H1 (cell line): ENCODE measurements around the gene UBE2E1. TPM values are rescaled to one million over a fixed set of nuclear protein-coding genes. Genes with fewer than 3 reads are reported as not detected.

Experiments
- ATF2 ChIP-seq: IDR thresholded peaks from 2 replicates; pipeline ENCODE4 v1.6.1; 2012; ENCODE audit warnings: low read length, inconsistent platforms
- BRCA1 ChIP-seq: IDR thresholded peaks from 2 replicates; pipeline ENCODE4 v1.6.1; 2012; ENCODE audit warnings: low read depth, low read length, improper control_type of control experiment
- KDM1A ChIP-seq: fragments of 200-600, 300-600 bp; sonication (generic); IDR thresholded peaks from 2 replicates; pipeline ENCODE4 v1.7.1; 2016; ENCODE audit warnings: mild to moderate bottlenecking, low read length, borderline replicate concordance
- NRF1 ChIP-seq: IDR thresholded peaks from 2 replicates; pipeline ENCODE4 v1.6.1; 2011; ENCODE audit warnings: mild to moderate bottlenecking, low read depth, low read length, improper control_type of control experiment
- POLR2AphosphoS5 ChIP-seq: IDR thresholded peaks from 2 replicates; pipeline ENCODE4 v1.6.1; 2011; ENCODE audit warnings: low read depth, low read length
- RXRA ChIP-seq: IDR thresholded peaks from 2 replicates; pipeline ENCODE4 v1.6.1; 2011; ENCODE audit warnings: low read depth, mild to moderate bottlenecking, low read length, moderate library complexity; ENCODE audit not compliant: insufficient read depth
- SP4 ChIP-seq: IDR thresholded peaks from 2 replicates; pipeline ENCODE4 v1.6.1; 2012; ENCODE audit warnings: low read length, inconsistent platforms
- TBP ChIP-seq: IDR thresholded peaks from 2 replicates; pipeline ENCODE4 v1.6.1; 2011; ENCODE audit warnings: low read depth, low read length, improper control_type of control experiment
- polyA plus RNA-seq, 7 experiments: library from polyadenylated mRNA; depleted of rRNA in 3 of 7; stranded (reverse) in 5 of 7; unstranded in 2 of 7; fragments of >200 nt in 5 of 7; fragments of 200-250 nt in 2 of 7; gene quantifications; 1 replicate in 5 of 7; 2 replicates in 1 of 7; 4 replicates in 1 of 7; pipeline versions ENCODE4 v1.2.1 to v1.2.3, GENCODE V29; 2011 to 2013; ENCODE audit warnings: missing spikeins in 2 of 7, mixed read lengths in 2 of 7
- total RNA-seq: library from RNA; stranded (reverse); fragmentation: NEBNext Ultra II Directional; extraction: Animal tissue kit (Norgen Biotek cat#: 25700); gene quantifications from 2 replicates; pipeline ENCODE4 v1.2.1, GENCODE V29; 2021
- TF ChIP-seq, protein P1 (sequence below): fragments of 300-600 bp; sonication (generic); IDR thresholded peaks from 2 replicates; pipeline ENCODE4 v1.7.1; 2012; ENCODE audit warnings: low read length, moderate library complexity, mild to moderate bottlenecking, inconsistent platforms; ENCODE audit not compliant: insufficient replicate concordance
- TF ChIP-seq, protein P2 (sequence below): IDR thresholded peaks from 2 replicates; pipeline ENCODE4 v1.6.1; 2011; ENCODE audit warnings: low read length, improper control_type of control experiment

The UBE2E1 gene
- total and polyA plus RNA-seq, 2 of the 8 experiments (the other 6 are each of a cell fraction or from before 2014, with no cell fraction given): 109 to 141 TPM

GRCh38 chr3:23781871-23782270 lies 23.9 kb upstream of the UBE2E1 start (continued):
- TF ChIP-seq, protein P1, sequence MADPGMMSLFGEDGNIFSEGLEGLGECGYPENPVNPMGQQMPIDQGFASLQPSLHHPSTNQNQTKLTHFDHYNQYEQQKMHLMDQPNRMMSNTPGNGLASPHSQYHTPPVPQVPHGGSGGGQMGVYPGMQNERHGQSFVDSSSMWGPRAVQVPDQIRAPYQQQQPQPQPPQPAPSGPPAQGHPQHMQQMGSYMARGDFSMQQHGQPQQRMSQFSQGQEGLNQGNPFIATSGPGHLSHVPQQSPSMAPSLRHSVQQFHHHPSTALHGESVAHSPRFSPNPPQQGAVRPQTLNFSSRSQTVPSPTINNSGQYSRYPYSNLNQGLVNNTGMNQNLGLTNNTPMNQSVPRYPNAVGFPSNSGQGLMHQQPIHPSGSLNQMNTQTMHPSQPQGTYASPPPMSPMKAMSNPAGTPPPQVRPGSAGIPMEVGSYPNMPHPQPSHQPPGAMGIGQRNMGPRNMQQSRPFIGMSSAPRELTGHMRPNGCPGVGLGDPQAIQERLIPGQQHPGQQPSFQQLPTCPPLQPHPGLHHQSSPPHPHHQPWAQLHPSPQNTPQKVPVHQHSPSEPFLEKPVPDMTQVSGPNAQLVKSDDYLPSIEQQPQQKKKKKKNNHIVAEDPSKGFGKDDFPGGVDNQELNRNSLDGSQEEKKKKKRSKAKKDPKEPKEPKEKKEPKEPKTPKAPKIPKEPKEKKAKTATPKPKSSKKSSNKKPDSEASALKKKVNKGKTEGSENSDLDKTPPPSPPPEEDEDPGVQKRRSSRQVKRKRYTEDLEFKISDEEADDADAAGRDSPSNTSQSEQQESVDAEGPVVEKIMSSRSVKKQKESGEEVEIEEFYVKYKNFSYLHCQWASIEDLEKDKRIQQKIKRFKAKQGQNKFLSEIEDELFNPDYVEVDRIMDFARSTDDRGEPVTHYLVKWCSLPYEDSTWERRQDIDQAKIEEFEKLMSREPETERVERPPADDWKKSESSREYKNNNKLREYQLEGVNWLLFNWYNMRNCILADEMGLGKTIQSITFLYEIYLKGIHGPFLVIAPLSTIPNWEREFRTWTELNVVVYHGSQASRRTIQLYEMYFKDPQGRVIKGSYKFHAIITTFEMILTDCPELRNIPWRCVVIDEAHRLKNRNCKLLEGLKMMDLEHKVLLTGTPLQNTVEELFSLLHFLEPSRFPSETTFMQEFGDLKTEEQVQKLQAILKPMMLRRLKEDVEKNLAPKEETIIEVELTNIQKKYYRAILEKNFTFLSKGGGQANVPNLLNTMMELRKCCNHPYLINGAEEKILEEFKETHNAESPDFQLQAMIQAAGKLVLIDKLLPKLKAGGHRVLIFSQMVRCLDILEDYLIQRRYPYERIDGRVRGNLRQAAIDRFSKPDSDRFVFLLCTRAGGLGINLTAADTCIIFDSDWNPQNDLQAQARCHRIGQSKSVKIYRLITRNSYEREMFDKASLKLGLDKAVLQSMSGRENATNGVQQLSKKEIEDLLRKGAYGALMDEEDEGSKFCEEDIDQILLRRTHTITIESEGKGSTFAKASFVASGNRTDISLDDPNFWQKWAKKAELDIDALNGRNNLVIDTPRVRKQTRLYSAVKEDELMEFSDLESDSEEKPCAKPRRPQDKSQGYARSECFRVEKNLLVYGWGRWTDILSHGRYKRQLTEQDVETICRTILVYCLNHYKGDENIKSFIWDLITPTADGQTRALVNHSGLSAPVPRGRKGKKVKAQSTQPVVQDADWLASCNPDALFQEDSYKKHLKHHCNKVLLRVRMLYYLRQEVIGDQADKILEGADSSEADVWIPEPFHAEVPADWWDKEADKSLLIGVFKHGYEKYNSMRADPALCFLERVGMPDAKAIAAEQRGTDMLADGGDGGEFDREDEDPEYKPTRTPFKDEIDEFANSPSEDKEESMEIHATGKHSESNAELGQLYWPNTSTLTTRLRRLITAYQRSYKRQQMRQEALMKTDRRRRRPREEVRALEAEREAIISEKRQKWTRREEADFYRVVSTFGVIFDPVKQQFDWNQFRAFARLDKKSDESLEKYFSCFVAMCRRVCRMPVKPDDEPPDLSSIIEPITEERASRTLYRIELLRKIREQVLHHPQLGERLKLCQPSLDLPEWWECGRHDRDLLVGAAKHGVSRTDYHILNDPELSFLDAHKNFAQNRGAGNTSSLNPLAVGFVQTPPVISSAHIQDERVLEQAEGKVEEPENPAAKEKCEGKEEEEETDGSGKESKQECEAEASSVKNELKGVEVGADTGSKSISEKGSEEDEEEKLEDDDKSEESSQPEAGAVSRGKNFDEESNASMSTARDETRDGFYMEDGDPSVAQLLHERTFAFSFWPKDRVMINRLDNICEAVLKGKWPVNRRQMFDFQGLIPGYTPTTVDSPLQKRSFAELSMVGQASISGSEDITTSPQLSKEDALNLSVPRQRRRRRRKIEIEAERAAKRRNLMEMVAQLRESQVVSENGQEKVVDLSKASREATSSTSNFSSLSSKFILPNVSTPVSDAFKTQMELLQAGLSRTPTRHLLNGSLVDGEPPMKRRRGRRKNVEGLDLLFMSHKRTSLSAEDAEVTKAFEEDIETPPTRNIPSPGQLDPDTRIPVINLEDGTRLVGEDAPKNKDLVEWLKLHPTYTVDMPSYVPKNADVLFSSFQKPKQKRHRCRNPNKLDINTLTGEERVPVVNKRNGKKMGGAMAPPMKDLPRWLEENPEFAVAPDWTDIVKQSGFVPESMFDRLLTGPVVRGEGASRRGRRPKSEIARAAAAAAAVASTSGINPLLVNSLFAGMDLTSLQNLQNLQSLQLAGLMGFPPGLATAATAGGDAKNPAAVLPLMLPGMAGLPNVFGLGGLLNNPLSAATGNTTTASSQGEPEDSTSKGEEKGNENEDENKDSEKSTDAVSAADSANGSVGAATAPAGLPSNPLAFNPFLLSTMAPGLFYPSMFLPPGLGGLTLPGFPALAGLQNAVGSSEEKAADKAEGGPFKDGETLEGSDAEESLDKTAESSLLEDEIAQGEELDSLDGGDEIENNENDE: no peak
- TF ChIP-seq SP4: no peak
- TF ChIP-seq, protein P2, sequence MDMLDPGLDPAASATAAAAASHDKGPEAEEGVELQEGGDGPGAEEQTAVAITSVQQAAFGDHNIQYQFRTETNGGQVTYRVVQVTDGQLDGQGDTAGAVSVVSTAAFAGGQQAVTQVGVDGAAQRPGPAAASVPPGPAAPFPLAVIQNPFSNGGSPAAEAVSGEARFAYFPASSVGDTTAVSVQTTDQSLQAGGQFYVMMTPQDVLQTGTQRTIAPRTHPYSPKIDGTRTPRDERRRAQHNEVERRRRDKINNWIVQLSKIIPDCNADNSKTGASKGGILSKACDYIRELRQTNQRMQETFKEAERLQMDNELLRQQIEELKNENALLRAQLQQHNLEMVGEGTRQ: no peak
- TF ChIP-seq KDM1A: no peak
- TF ChIP-seq POLR2AphosphoS5: no peak
- TF ChIP-seq BRCA1: no peak
- no peak for TF ChIP-seq RXRA
- TF ChIP-seq TBP: no peak
- no peak for TF ChIP-seq ATF2
- TF ChIP-seq NRF1: no peak
